PFSK-1 (cell line): ENCODE measurements around the gene C9orf85.

Experiments used
- POLR2AphosphoS5 ChIP-seq: IDR thresholded peaks from 2 replicates; pipeline ENCODE4 v1.6.1; 2012; ENCODE audit warnings: low read depth, mild to moderate bottlenecking, control low read depth, low read length, moderate library complexity
- TAF1 ChIP-seq: IDR thresholded peaks from 2 replicates; pipeline ENCODE4 v1.6.1; 2012; ENCODE audit warnings: low read length, control low read depth, borderline replicate concordance; ENCODE audit not compliant: insufficient read depth

- TF ChIP-seq POLR2AphosphoS5 (no peak), TAF1 (no peak)
Measured at GRCh38 chr9:71878327-71879274, 32.8 kb upstream of the C9orf85 start.
